GM12878 (cell line): Measurements from ENCODE around the gene LPCAT3.

Experiments
- CHD4 ChIP-seq: fragments of 200-600 bp; sonication (generic); IDR thresholded peaks from 2 replicates; pipeline ENCODE4 v1.6.1; 2016; ENCODE audit warnings: mild to moderate bottlenecking
- HDAC6 ChIP-seq: fragments of 200-600 bp; sonication (generic); IDR thresholded peaks from one replicate; pipeline ENCODE4 v1.8.0; 2017; ENCODE audit warnings: antibody characterized with exemption; ENCODE audit not compliant: unreplicated experiment
- LARP7 ChIP-seq: fragments of 450-650 bp; IDR thresholded peaks from 2 replicates; pipeline ENCODE4 v1.6.1; 2017; ENCODE audit warnings: mild to moderate bottlenecking
- MTA2 ChIP-seq: fragments of 450-650 bp; IDR thresholded peaks from 2 replicates; pipeline ENCODE4 v1.6.1; 2016; ENCODE audit warnings: low read depth, mild to moderate bottlenecking, moderate library complexity
- POLR2A ChIP-seq: IDR thresholded peaks from 2 replicates; pipeline ENCODE4 v1.6.1; 2011; ENCODE audit warnings: low read depth, mild to moderate bottlenecking, low read length
- POLR2AphosphoS5 ChIP-seq: IDR thresholded peaks from 2 replicates; pipeline ENCODE4 v1.6.1; 2011; ENCODE audit warnings: mild to moderate bottlenecking, low read length, inconsistent platforms
- RCOR1 ChIP-seq: conservative IDR thresholded peaks from 2 replicates; pipeline ENCODE4 v1.6.1; 2012; ENCODE audit warnings: low read depth, low read length, improper control_type of control experiment
- TF ChIP-seq, protein P1 (sequence below), 3 experiments: IDR thresholded peaks in 2 of 3; conservative IDR thresholded peaks in 1 of 3; 2 replicates each; pipeline ENCODE4 v1.5.1; 2011; ENCODE audit warnings: low read depth in 3 of 3, low read length in 3 of 3, mild to moderate bottlenecking in 3 of 3, control low read depth in 2 of 3, moderate library complexity in 2 of 3, inconsistent platforms in 1 of 3, mixed read lengths in 1 of 3; ENCODE audit not compliant: control insufficient read depth in 2 of 3, insufficient read depth in 1 of 3; ENCODE audit errors: extremely low read depth in 1 of 3
- TF ChIP-seq, protein P2 (sequence below): IDR thresholded peaks from 2 replicates; pipeline ENCODE4 v1.6.1; 2012; ENCODE audit warnings: low read depth, low read length, improper control_type of control experiment
- TF ChIP-seq, protein P3 (sequence below): fragments of 450-650 bp; formaldehyde crosslinking; IDR thresholded peaks from 2 replicates; pipeline ENCODE4 v1.4.0; 2022; ENCODE audit warnings: mild to moderate bottlenecking, moderate library complexity

DNA sequence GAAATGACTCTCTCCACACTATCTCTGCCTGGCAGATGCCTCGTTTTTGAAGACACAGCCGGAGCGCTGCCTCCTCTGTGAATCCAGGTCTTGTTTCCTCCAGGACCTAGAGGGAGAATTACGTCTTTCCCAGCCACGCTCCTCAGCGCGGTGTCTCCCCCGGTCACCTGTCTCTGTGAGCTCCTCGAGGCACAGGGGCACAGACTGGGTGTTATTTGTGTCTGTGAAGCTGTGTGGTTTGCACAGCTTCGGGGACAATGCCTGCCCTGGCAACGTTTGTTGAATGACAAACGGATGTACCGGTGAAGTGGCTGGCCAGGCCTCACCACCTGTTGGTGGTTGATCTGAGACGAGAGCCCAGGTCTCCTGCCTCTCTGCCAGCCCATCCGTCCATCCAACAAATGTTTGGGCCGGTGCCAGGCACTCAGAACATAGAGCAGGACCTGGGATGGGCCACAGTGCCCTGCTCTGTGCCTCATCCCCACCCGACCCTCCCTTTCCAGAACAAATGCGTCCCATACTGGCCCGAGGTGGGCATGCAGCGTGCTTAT lies 61.0 kb downstream of the LPCAT3 start:
- TF ChIP-seq LARP7 (peak; percentile 35; the same call in 1 of the 2 replicates), POLR2A (no peak), MTA2 (no peak), POLR2AphosphoS5 (no peak), HDAC6 (no peak), CHD4 (no peak), RCOR1 (no peak)
- TF ChIP-seq, protein P1, sequence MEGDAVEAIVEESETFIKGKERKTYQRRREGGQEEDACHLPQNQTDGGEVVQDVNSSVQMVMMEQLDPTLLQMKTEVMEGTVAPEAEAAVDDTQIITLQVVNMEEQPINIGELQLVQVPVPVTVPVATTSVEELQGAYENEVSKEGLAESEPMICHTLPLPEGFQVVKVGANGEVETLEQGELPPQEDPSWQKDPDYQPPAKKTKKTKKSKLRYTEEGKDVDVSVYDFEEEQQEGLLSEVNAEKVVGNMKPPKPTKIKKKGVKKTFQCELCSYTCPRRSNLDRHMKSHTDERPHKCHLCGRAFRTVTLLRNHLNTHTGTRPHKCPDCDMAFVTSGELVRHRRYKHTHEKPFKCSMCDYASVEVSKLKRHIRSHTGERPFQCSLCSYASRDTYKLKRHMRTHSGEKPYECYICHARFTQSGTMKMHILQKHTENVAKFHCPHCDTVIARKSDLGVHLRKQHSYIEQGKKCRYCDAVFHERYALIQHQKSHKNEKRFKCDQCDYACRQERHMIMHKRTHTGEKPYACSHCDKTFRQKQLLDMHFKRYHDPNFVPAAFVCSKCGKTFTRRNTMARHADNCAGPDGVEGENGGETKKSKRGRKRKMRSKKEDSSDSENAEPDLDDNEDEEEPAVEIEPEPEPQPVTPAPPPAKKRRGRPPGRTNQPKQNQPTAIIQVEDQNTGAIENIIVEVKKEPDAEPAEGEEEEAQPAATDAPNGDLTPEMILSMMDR (IDR thresholded peaks at IDR 0.05 in 2 of 3, conservative IDR thresholded peaks at IDR 0.05 in 1 of 3; ENCODE audit: control insufficient read depth in 2 of 3, extremely low read depth in 1 of 3, insufficient read depth in 1 of 3, low read depth in 3 of 3, low read length in 3 of 3), result no peak
- TF ChIP-seq, protein P2, sequence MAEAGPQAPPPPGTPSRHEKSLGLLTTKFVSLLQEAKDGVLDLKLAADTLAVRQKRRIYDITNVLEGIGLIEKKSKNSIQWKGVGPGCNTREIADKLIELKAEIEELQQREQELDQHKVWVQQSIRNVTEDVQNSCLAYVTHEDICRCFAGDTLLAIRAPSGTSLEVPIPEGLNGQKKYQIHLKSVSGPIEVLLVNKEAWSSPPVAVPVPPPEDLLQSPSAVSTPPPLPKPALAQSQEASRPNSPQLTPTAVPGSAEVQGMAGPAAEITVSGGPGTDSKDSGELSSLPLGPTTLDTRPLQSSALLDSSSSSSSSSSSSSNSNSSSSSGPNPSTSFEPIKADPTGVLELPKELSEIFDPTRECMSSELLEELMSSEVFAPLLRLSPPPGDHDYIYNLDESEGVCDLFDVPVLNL, result no peak
- TF ChIP-seq, protein P3, sequence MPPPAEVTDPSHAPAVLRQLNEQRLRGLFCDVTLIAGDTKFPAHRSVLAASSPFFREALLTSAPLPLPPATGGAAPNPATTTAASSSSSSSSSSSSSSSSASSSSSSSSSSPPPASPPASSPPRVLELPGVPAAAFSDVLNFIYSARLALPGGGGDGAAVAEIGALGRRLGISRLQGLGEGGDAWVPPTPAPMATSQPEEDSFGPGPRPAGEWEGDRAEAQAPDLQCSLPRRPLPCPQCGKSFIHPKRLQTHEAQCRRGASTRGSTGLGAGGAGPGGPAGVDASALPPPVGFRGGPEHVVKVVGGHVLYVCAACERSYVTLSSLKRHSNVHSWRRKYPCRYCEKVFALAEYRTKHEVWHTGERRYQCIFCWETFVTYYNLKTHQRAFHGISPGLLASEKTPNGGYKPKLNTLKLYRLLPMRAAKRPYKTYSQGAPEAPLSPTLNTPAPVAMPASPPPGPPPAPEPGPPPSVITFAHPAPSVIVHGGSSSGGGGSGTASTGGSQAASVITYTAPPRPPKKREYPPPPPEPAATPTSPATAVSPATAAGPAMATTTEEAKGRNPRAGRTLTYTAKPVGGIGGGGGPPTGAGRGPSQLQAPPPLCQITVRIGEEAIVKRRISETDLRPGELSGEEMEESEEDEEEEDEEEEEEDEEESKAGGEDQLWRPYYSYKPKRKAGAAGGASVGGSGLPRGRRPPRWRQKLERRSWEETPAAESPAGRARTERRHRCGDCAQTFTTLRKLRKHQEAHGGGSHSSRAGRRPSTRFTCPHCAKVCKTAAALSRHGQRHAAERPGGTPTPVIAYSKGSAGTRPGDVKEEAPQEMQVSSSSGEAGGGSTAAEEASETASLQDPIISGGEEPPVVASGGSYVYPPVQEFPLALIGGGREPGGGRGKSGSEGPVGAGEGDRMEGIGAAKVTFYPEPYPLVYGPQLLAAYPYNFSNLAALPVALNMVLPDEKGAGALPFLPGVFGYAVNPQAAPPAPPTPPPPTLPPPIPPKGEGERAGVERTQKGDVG (CRISPR knock-in tag), result no peak
